Measurements from ENCODE around the gene KRTAP20-4.

Gene KRTAP20-4

GRCh38 chr21:30668776-30669175 lies 48.3 kb downstream of the KRTAP20-4 start:
- no peak for FAIRE-seq
